GM19397 (cell line): Measurements from ENCODE around the gene CCL17.
"Not testable (repeated sequence)": the region's sequence is repeated elsewhere in the genome, so short reads cannot be mapped to it uniquely, and the experiment has no call there.

Experiments
- ATAC-seq: cut with Tn5 transposase; IDR thresholded peaks from one replicate; pipeline ENCODE4 v1.9.1; 2021; ENCODE audit warnings: mild to moderate bottlenecking, moderate library complexity; ENCODE audit not compliant: unreplicated experiment

Gene CCL17

GRCh38 chr16:57395026-57395425, 9.5 kb upstream of the CCL17 start:
- no peak for ATAC-seq

GRCh38 chr16:57396786-57397185, 7.8 kb upstream of the CCL17 start:
- no peak for ATAC-seq

GRCh38 chr16:57397493-57397892, 7.1 kb upstream of the CCL17 start:
- ATAC-seq = not testable (repeated sequence)

- no peak for ATAC-seq
Observed at GRCh38 chr16:57401943-57402640, 2.5 kb upstream of the CCL17 start.

GRCh38 chr16:57405097-57405496, 530 bp downstream of the CCL17 start:
- ATAC-seq = no peak

GRCh38 chr16:57406881-57407280, 2.3 kb downstream of the CCL17 start:
- ATAC-seq = no peak

GRCh38 chr16:57407521-57408353, 3.2 kb downstream of the CCL17 start:
- ATAC-seq = no peak

- no peak for ATAC-seq
Observed at GRCh38 chr16:57409065-57409464, 4.5 kb downstream of the CCL17 start.

- no peak for ATAC-seq
Observed at GRCh38 chr16:57409870-57410587, 5.5 kb downstream of the CCL17 start.

- no peak for ATAC-seq
Observed at GRCh38 chr16:57411362-57411976, 6.9 kb downstream of the CCL17 start.

GRCh38 chr16:57412584-57412983, 8.0 kb downstream of the CCL17 start:
- ATAC-seq = no peak

- ATAC-seq = peak; percentile 59
Observed at GRCh38 chr16:57413301-57413730, 8.7 kb downstream of the CCL17 start.

GRCh38 chr16:57413733-57414132, 9.2 kb downstream of the CCL17 start:
- no peak for ATAC-seq

GRCh38 chr16:57416084-57416483, 11.5 kb downstream of the CCL17 start:
- no peak for ATAC-seq

- ATAC-seq = no peak
Observed at GRCh38 chr16:57419506-57419905, 14.9 kb downstream of the CCL17 start.

GRCh38 chr16:57422026-57422944, 17.7 kb downstream of the CCL17 start:
- ATAC-seq = no peak

GRCh38 chr16:57423152-57423551, 18.6 kb downstream of the CCL17 start:
- no peak for ATAC-seq

- ATAC-seq = no peak
Observed at GRCh38 chr16:57424583-57424982, 20.0 kb downstream of the CCL17 start.

GRCh38 chr16:57426356-57426755, 21.8 kb downstream of the CCL17 start:
- ATAC-seq = no peak

GRCh38 chr16:57427307-57427706, 22.7 kb downstream of the CCL17 start:
- no peak for ATAC-seq
